HG02840 (cell line): ENCODE measurements around the gene RIMBP2.
A peak's percentile ranks its signal among the peaks of the same experiment; 100 is the strongest.
"Not testable (repeated sequence)": the region's sequence is repeated elsewhere in the genome, so short reads cannot be mapped to it uniquely, and the experiment has no call there.

Experiments
- ATAC-seq: cut with Tn5 transposase; IDR thresholded peaks from one replicate; pipeline ENCODE4 v1.9.1; 2021; ENCODE audit warnings: mild to moderate bottlenecking, moderate library complexity, moderate number of reproducible peaks; ENCODE audit not compliant: unreplicated experiment, low FRiP score

Gene RIMBP2, protein sequence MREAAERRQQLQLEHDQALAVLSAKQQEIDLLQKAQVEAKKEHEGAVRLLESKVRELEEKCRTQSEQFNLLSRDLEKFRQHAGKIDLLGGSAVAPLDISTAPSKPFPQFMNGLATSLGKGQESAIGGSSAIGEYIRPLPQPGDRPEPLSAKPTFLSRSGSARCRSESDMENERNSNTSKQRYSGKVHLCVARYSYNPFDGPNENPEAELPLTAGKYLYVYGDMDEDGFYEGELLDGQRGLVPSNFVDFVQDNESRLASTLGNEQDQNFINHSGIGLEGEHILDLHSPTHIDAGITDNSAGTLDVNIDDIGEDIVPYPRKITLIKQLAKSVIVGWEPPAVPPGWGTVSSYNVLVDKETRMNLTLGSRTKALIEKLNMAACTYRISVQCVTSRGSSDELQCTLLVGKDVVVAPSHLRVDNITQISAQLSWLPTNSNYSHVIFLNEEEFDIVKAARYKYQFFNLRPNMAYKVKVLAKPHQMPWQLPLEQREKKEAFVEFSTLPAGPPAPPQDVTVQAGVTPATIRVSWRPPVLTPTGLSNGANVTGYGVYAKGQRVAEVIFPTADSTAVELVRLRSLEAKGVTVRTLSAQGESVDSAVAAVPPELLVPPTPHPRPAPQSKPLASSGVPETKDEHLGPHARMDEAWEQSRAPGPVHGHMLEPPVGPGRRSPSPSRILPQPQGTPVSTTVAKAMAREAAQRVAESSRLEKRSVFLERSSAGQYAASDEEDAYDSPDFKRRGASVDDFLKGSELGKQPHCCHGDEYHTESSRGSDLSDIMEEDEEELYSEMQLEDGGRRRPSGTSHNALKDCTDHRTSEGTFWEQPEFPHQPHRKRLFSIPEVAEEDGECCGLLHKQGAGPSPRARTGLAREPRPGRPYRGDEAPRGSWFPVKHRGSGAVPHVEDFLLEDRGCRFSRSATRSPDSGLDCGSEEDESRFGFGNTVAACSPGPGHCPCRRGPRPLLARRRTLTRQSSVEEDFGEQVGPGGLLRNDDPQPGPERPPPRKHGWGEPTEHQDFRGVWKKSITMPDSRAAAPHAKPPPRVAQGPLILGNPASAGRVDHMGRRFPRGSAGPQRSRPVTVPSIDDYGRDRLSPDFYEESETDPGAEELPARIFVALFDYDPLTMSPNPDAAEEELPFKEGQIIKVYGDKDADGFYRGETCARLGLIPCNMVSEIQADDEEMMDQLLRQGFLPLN (N-terminal part only)

DNA sequence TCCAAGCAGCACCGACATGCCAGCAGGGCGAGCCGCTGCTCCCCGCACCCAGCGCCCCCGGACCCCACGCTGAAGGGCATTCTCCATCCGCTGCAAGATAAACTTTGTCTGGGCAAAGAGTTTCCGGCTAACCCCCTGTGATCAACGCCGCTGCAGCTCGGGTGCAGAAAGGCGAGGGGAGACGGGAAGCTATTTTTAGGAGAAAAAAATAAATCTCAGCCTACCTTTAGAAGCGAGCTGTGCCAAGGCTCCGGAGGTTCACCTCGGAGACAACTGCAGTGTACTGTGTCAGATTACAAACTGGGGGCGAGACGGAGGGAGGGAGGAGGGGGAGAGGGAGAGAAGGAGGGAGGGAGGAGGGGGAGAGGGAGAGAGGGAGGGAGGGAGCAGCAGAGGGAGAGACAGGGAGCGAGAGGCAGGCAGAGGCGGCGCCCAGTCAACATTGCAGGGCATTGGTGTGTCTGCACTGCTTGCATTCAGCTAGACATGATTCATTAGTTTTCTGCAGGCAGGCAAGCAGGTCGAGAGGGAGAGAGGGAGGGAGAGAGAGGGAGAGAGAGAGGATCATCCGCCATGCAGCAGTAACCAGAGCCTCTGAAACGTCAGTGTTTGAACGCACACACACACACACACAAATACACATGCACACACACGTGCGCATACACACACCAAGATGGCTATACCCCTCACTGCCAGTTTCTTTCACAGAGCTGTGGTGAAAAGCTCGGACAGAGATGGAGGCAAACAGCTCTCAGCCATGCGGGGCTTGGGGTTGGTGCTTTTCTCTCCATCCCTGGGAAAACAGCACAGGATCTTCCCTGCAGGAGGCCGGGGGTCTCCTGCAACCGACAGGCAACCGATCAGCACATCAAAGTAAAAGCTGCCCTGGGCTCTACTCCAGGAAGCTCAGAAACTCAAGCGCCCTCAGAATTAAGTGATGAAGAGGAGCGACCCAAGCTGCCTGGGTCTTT lies at the start of gene RIMBP2:
TSS of gene RIMBP2 (minus strand) at position 302 of the 971 bp plus-strand sequence. CDS start 237,286 bp downstream, outside the sequence.
- ATAC-seq, result no peak

DNA sequence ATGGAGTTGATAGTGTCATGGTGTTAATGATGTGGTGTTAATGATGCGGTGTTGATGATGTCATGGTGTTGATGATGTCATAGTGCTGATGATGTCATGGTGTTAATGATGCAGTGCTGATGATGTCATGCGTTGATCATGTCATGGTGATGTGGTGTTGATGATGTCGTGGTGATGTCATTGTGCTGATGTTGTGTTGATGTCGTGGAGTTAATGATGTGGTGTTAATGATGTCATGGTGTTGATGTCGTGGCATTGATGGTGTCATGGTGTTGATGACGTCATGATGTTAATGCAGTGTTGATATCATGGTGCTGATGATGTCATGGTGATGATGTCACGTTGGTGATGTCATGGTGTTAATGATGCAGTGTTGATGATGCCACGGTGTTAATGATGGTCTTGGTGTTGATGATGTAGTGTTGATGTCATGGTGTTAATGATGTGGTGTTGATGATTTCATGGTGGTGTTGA lies 49.1 kb upstream of the RIMBP2 start:
- no peak for ATAC-seq

DNA sequence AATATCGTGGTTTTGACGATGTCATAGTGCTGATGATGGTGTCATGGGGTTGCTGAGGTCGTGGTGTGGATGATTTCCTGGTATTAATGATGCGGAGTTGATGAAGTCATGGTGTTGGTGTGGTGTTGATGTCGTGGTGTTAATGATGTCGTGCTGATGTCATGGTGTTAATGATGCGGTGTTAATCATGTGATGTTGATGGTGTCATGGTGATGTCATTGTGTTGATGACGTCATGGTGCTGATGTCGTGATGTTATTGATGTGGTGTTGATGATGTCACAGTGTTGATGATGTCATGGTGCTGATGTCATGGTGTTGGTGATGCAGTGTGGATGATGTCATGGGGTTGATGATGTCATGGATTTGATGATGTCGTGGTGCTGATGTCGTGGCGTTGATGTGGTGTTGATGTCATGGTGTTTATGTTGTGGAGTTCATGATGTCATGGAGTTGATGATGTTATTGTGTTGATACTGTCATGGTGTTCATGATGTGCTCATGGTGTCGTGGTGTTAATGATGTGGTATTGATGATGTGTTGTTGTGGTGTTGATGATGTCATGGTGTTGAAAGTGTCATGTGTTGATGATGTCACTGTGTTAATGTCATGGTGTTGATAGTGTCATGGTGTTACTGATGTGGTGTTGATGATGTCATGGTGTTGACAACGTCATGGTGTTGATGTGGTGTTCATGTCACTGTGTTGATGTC lies 48.5 kb upstream of the RIMBP2 start:
- no peak for ATAC-seq

DNA sequence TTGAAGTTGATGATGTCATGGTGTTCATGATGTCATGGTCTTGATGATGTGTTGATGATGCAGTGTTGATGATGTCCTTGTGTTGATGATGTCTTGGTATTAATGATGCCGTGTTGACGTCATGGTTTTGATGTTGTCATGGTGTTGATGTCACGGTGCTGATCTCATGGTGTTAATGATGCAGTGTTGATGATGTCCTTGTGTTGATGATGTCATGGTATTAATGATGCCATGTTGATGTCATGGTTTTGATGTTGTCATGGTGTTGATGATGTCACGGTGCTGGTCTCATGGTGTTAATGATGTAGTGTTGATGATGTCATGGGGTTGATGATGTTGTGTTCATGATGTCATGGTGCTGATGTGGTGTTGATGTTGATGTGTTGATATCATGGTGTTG lies 48.0 kb upstream of the RIMBP2 start:
- ATAC-seq, result no peak

DNA sequence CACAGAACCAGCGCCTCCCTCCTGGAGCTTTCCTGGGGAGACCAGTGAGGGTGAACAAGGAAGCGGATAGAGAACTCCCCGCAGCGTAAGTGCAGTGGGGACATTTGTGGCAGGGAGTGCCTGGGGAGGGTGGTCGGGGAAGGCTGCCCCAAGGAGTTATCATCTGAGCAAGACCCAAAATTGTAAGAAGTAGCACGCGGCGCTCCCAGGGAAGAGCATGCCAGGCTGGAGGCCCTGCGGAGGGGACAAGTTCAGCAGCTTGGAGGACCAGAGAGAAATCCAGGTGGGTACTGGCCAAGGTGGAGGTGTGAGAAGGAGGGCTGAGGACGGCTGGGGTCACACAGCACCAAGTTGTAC lies 46.2 kb upstream of the RIMBP2 start:
- ATAC-seq, result no peak

DNA sequence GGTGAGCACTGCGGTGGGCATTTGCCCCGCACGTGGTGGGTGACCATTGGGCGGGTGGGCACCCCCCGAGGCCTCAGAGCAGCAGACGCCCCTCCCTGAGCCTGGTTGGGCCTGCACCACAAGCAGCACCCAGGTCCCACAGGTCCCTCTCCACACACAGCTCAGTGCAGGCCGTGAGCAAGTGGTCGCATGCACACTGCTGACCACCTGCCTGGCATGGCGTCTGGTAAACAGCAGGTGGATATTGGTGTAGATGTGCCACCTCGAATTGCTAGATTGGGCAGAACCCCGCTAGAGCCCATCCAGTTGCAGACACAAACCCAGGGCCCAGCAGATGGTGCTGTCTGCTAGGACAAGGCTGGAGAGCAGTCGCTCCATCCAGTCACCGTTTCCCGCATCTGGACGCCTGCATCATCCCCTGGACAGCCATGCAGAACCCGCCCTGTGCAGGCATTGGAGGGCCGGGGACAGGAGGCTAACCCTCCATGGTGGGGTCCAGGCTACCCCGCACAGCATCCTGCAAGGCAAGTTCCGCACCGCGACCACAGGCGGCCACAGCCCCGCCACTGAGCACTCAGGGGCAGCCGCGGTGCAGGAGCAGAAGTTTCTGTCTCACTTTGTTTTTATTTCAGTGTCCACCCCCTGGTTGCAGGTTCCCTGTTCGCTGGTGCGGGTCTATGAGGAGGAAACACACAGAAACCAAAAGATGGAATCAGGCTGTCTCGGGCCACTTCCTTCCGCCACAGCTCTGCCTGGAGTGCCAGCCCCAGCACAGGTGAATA lies 45.6 kb upstream of the RIMBP2 start:
- no peak for ATAC-seq

DNA sequence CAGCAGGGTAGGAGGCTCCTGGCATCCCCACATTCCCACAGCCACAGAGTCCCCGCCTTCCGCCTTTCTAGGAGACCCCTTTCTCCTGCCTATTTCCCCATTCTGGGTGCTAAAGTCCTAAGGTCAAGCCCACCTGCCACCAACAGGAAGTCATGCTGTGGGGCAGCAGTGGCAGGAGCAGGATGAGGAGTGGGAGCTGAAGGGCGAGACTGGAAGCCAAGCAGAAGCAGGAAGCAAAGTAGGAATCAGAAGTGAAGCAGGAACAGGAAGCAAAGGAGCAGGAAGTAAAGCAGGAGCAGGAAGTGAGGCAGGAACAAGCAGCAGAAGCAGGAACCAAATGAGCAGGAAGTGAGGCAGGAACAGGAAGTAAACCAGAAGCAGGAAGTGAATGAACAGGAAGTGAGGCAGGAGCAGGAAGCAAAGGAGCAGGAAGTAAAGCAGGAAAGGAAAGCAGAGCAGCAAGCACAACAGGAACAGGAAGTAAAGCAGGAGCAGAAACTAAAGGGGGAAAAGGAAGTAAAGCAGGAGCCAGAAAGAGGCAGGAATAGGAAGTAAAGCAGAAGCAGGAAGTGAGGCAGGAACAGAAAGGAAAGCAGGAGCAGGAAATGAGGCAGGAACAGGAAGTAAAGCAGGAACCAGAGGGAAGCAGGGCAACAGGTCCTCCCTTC lies 38.3 kb upstream of the RIMBP2 start:
- ATAC-seq, result no peak

DNA sequence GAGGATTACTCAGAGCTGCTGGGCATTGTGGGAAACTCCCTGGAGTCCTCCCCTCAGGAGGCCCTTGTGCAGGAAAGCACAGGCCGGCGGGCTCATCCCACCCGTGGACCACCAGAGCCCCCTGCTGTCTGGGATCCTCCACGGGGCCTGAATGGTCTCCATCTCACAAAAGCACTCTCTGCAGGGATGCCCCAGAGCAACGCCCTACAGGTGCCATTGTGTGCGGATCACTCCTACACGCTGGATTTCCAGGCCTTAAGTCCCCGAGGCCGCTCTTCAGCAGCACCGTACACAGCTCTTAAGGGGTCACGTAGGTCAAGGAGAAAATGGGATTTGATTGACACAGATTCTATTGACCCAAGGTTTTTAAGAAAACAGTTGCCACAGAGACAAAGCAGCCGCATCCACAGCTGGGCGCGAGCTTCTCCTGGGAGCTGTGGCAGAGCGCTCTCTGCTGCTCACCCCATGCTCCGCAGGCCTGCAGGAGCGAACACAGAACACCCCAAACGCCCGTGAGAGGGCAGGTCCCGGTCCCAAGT lies 36.7 kb upstream of the RIMBP2 start:
- no peak for ATAC-seq

DNA sequence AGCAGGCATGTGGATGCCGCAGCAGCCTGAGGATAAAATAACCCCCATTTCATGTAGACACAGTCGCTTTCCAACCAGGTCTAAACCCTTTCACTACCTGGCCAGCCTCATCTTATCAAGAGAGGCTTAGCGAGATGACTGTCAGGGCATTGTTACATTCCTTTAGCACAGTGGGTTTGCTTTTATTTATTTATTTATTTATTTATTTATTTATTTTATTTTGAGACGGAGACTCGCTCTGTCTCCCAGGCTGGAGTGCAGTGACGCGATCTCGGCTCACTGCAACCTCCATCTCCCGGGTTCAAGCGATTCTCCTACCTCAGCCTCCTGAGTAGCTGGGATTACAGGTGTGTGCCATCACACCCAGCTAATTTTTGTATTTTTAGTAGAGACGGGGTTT lies 35.9 kb upstream of the RIMBP2 start:
- ATAC-seq, result not testable (repeated sequence)

DNA sequence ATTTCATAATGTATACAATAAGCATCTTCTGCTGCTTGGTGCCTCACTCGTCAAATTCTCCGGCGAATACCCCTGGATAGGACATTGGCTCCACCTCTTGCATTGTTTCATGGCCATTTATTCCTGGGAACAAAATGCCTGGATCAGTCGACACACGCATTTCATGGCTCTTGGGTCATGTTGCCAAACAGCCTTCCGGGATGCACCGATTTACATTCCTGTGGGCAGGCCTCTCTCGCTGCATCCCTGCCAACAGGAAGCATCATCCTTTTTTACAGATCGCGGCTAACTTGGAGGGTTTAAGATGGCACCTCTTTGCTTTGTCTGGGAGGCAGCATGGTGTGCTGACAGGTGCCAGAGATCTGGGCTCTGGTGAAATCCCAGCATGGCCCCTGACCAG lies 32.7 kb upstream of the RIMBP2 start:
- no peak for ATAC-seq

DNA sequence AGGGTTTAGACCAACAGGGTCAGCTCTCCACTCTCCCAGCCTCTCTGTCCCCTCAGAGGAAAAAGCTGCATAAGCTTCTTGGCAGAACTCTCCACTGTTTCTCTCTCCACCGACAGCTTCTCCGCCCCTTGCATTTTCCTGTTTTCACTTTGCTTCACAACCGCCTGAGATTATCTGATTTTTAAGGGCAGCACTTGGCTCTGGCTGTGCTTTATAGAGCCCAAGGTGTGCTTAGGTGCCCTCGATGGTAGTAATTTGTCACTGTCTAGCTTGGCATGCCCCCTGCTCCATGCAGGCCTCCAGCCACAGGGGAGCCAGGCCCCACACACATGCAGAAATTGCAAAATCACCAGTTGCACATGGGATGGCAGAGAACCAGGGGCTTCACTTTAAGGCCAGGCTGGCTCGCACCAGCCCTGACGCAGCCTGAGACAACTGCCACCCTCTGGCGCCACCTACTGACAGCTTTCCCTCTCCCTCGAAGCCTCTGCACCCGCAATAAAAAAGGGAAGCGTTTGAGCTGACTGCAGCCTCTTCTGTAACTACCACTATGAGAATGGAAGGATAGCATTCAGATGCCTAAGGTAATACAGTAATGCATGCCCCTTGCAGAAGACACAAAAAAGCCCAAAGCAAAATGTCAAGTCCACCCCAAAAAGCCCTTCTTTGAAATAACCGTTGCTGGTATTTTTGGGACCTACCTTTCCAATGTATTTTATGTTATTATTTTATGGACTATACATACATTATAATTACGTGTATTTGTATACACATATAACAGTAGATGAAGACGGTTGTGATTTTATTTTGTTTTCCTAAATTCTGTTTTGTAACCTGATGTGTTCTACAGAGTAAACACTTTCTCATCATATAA lies 32.0 kb upstream of the RIMBP2 start:
- ATAC-seq, result peak; percentile 66

DNA sequence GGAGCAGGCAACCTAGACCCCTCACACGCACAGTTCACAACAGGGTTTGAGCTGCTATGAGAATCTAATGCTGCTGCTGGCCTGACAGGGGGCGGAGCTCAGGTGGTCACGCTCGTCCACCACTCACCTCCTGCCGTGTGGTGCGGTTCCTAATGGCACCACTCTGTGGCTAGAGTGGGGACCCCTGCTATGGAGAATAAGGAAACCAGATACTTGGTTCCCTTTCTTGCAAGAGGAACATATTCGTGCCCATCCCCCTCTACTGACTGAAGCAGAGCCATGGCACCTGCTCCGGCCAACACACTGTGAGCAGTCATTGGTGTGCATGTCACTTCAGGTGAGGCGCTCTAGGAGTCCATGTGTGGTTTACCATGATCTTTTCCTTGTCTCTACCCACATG lies 30.4 kb upstream of the RIMBP2 start:
- no peak for ATAC-seq

DNA sequence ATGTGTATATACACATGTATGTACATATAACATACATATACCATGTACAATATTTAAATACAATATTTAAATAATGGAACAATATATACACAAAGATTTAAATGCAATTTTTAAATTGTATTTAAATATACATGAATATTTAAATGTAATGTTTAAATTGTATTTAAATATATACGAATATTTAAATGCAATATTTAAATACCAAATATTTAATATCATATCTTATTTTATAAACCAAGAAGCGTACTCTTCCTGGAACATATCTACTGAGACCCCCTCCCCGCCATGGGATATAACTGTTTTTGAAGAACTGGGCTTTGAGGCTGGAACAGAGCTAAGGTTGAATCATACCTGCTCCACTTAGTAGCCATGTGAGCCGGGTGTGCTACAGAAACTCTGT lies 29.8 kb upstream of the RIMBP2 start:
- no peak for ATAC-seq

DNA sequence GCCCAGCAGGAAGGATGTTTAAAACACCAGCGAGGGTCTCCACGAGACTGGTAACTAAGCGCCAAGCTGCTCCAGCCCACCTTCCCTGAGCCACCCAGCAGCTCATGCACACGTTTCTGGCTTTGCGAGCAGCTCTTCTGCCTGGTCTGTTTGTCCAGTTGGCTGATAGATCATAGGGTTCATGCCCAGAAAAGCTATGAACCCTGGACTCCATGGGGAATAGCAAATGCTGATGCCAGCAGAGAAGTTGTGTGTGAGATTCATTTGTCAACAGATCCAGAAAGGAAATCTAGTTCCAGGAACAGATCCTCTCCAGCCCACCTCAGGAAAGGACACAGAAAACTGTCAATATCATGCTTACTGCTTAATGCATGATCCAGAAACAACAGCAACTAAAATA lies 28.2 kb upstream of the RIMBP2 start:
- no peak for ATAC-seq

DNA sequence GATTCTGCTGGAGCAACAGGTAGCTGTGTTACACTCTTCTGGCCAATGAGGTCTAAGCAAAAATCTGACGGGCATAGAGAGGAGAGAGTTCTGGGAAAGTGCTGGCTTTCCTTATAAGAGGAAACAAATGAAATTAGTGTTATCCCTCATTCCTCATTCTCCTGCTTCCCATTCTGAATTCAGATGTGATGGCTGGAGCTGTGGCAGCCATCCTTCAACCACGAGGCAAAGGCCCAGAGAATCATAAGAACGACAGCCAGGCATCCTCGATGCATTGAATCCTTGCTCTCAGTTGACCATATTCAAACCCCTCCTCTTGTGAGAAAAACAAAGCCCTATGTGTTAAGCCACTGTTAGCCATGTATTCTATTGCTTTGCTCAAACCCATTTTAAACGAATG lies 27.5 kb upstream of the RIMBP2 start:
- no peak for ATAC-seq

DNA sequence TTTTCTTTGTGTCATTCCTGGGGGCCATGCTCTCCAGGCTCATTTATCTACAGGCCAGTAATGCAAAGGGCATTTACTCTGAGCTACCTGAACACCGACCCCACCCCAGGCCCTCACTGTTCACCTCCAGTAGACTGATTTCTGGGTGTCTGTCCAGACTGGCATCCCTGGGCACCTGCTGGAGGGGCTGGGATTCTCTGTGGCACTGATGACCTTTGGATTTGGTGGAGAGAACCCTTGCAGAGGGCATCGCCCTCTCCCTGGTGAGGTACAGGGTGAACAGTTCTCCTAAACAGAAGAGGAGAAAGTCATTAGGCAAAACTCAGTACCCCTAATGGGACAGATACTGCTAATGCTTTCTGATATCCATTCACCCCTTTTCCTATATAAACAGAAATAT lies 27.1 kb upstream of the RIMBP2 start:
- ATAC-seq, result no peak

DNA sequence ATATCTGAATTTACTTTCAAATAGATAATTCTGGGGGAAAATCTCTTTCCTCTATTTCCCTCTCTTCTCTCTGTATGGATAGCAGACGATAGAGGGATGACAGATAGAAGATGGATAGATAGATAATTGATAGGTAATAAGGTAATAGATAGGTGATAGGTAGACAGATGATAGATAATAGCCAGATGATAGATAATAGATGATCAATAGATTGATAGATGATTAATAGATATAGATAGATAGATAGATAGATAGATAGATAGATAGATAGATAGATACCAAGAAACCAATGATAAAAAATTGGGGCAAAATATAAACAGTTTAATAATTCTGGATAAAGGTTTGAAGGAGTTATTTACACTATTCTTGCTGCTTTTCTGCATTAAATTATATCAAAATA lies 26.6 kb upstream of the RIMBP2 start:
- no peak for ATAC-seq
